COLO668 (cell line): ENCODE measurements around the gene PRPF19.

Experiments used
- DNase-seq: peaks from one replicate; lab custom pipeline; 2025; ENCODE audit not compliant: unreplicated experiment; lab: John Stamatoyannopoulos, UW

Gene PRPF19

GRCh38 chr11:60862171-60862570, 44.2 kb downstream of the PRPF19 start:
- no peak for DNase-seq

DNA sequence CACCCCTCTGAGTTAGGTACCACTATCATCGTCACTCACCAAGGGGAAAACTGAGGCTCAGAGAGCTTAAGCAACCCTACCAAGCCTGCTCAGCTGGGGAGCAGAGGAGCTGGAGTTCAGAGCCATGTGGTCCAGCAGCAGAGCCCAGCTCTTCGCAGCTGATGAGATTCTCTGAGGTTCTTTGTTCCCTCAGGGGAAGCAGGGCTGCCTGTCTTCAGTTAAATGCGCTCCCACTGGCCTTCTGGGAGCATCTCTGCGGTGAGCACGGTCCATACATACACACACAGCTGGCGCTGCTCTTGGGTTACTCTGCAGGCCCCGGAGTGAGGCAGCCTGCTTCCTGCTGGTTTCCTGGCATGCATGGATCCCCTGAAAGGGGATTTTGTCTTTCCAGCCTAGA, 45.4 kb downstream of the PRPF19 start:
- DNase-seq, result peak; percentile 24

GRCh38 chr11:60859616-60860250, 46.7 kb downstream of the PRPF19 start:
- no peak for DNase-seq

DNA sequence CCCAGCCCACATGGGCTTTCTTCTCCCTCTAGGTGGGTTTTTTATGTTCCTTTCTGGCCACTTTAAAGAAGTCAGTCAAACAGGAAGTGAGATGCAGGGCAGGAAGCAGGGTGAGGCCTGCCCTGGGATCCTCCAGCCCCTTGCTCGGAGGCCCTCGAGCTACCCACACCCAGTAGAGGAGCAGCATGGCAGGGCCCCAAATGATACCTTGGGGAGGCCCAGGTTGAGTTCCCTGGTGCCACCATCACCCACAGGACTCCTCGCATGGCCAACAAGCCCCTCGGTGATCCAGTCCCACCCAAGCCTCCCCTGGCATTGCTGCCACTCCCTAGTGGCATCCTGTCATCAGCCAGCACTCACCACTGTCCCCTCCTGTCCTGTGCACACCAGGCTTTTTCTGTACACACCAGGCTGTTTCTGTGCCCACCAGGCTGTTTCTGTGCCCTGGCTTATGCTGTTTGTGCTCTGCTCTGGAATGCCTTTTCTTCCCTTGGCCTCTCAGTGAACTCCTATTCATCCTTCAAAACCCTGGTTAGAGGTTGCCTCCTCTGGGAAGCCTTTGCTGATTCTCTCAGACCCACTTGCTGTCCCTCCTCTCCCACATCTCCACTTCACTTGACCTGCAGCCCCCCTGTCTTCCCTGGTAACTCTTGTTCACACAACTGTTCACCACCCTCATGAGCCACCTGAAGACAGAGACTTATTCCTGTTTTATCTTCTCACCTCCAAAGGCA, 47.5 kb downstream of the PRPF19 start:
- DNase-seq, result no peak

GRCh38 chr11:60858236-60858635, 48.1 kb downstream of the PRPF19 start:
- DNase-seq, result no peak

DNA sequence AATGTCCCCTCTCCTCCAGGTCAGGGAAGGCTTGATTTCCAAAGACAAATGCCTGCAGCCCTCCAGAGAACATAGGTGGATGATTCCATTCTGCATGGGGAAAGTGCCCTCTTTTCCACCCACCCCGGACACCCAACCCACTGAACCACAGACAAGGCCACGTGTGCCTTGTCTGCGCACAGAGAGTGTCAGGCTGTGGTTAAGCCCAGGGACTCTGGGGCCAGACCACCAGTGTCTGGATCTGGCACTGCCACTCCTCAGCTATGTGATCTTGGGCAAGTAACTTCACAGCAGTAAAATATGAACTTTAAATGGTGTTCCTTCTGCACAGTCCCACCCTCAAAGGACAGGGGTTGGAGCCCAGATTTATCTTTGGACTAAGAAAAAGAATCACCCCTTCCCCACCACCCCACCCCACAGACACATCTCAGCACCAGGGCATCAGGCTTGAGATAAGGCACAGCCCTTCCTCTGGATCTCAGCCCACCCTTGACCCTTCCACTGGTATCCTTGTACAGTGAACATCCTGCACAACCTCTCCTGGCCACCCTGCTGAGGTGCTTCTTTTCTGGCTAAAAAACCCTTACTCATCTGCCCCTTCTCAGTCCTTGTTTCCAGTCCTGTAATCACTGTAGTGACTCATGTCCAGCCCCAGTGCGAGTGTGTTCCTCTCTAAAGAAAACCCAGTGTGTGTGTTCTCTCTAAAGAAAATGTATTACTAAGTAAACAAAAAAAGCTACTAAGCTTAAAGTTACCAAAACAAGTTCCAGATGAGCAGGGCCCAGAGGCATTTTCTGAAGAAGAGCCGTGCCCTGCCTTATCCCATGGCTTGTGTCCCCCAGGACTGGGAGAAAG, 48.8 kb downstream of the PRPF19 start:
- no peak for DNase-seq

DNA sequence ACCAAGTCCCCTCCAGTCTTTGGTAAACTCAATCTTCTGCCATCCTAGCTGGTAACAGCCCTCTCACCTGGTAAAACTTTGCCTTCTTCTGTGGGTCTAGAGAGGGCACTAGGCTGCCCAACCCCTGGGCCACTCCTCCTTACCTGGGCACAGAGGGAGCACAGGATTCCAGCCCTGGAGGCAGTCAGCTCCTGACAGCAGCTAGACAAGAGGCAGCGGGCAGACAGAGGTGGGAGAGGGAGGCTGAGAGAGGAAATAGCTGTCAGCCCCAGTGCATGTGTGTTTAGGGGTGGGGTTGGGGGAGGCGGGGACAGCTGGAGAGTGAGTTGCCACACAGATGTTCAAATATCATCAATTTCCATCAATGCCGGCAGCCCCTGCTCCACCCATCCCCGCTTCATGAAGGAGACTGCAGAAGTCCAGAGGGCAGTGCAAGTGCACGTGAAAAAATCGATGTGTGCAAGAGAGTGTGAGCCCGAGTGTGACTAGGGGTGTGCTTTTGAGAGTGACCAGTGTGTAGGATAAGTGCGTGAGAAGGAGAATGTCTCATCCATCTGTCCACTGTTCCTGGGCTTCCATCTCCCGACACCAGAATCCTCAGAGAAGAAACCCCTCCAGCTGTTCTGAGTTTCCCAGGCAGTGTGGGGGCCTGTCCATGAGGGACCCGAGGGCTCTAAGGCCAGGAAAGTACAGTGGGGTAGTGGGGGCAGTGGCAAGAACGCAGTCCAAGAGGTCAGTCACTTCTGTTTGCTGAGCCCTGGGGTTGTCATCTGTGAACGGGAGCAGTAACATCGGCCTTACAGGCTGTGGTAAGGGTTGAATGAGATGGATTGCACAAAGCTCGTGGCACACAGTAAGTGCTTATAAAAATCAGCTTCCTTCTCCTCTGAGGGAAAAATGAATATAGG, 50.4 kb downstream of the PRPF19 start, which contains the start of gene PTGDR2:
Gene PTGDR2, minus strand, starts transcription at position 225 of the 908 bp plus-strand sequence. CDS start 2,228 bp downstream, outside the sequence.
- DNase-seq, result peak; percentile 25

- no peak for DNase-seq
Measured at GRCh38 chr11:60854847-60855725, 51.3 kb downstream of the PRPF19 start.

GRCh38 chr11:60854140-60854846, 52.1 kb downstream of the PRPF19 start:
- no peak for DNase-seq

DNA sequence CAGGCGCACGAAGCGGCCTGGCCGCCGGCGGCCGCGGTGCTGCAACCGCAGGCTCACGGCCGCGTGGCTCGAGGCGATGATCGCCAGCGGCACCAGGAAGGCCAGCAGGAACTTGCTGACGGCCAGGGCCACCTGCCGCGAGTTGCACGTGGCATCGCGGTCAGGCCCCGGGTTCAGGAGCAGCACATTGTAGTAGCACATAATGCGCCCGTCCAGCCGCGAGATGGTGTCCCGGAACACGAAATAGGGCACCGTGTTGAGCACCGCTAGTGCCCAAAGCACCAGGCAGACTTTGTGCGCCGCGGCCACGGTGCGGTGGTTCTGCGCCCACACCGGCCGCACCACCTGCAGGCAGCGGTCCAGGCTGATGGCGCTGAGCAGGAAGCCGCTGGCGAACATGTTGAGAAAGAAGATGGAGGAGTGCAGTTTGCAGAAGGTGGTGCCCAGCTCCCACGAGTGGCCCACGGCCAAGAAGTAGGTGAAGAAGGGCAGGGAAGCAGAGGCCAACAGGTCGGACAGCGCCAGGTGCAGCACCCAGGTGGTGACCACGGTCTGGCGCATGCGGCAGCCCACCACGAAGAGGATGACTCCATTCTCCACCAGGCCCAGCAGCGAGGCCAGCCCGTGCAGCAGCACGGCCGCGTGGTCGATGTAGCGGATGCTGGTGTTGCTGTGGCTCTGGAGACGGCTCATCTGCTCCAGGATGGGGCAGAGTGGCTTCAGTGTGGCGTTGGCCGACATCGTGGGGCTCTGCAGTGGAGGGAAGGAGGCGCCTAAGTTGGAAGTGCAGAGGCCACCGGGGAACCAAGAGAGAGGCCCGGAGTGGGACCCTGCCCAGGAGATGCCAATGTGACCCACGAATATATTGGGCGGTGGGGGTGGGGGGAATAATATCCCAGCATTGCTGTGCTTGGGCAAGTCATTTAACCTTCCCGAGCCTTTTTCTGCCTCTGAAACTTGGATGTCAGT, 53.1 kb downstream of the PRPF19 start:
- no peak for DNase-seq

DNA sequence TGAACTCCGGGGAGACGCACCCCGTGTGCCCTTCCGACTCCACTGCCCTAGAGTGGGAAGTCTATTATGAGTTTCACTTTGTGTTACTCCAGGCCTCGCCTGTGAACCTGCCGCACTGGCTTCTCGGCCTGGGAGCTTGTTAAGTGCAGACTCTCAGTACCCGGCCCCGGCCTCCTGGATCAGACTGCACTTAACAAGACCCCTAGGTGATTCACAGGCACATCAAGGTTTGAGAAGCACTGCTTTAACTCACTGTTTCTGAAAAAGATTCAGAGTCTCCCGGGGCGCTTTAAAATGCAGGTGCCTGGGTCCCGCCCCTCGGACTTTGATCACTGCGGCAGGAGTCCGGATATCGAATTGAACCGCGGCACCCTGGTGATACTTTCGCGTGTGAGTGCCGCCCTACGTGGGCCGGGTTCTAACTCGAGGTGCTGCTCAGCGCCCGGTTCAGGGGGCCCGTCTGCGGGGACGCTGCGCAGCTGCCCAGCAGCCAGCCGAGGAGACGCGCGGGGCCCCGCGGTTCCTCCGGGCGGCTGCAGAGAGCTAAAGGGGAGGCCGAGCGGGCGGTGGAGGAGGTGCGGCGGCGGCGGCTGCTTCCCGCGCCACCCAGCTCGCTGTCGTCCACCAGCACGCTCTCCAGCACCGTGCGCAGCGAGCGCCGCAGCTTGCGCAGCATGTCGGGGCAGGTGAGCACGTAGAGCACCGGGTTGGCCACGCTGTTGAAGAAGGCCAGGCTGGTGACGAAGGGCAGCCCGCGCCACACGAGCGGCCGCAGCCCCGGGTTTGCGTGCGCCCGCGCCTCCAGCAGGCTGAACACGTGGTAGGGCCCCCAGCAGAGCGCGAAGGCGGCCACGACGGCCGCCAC, 54.0 kb downstream of the PRPF19 start:
- DNase-seq, result peak; percentile 85

DNA sequence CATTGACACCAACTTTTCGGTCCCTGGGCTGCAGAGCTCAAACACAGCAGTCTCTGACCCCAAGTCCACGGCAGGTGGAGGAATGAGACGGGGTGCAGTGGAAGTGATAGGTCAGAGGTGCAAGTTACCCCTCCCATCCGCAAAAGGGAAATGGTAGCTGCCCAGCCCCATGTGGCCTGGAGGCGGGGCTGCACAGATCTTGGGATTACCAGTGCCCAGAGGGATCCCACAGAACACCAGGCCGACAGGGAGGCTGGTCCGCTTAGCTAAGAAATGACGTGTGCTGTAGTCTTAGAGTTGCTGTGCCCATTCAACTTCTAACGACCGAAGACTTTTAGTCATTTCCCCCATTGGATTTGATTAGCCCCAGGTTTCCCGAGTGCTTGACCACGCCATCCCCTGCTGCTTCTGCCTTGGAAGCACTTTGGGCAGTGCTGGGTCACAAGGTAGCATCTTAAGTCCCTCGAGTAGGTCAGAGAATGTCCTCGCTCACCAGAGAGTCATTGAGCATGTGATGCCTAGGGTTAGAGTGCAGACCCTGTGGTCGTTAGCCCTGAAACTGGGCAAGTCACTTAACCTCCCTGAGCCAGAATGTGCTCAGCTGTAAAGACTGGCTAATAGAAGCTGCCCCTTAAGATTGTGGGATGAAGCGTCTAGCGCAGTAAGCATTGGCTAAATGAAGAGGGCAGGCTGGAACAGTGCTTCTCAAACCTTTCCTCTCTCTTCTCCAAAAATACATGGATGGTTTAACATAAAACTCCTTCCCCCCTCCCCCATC, 54.9 kb downstream of the PRPF19 start:
- DNase-seq, result no peak

GRCh38 chr11:60849641-60850520, 56.5 kb downstream of the PRPF19 start:
- DNase-seq, result no peak

- no peak for DNase-seq
Measured at GRCh38 chr11:60848714-60849151, 57.7 kb downstream of the PRPF19 start.

DNA sequence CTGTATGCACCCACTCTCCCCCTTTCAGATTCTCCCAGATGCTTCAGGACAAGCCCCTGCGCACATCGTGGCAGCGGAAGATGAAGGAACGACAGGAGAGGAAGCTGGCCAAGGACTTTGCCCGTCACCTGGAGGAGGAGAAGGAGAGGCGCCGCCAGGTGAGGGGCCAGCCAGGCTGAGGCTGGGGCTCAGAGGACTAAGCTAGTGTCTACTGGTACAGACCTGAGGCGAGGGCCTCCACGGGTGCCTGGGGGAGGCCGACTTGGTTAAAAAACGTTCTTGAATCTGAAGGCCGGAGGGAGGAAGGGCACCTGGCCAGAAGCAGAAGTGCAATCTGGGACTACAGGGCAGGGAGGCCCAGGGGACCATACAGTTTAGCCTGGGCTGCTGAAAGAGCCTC, 58.5 kb downstream of the PRPF19 start:
- DNase-seq, result no peak
